ENCODE data around the gene ATG12.
A peak's percentile ranks its signal among the peaks of the same experiment; 100 is the strongest.
"Not testable (repeated sequence)": the region's sequence is repeated elsewhere in the genome, so short reads cannot be mapped to it uniquely, and the experiment has no call there.

The ATG12 gene

DNA sequence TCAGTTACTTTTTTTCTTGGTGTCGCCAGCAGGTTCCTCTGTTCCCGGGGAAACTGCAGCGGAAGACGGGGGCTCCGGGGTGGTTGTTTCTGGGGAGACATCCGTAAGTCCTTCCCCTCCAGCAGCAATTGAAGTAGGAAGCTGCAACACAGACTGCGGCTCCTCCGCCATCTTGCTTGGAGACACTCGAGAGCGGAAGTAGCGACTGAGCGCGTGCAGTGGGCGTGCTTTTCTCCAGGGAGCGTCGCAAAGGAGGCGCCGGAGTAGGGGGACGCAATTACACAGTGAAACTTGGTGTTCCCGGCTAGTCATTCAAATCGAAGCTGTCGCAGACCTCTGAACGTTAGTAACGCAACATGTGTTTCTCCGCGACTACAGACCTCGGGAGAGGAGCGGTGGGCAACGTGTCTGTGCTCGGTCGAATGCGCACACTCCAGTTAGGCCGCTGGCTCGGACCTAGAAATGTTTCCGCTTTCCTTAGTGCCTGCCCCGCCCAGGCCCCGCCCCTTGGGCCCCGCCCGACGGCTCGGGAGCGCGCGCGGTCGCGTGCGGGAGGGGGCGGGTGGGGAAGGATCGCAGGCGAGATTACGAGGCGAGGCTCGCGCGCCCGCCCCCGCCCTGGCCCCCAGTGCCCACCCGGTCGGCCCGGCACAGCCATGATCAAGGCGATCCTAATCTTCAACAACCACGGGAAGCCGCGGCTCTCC lies at the start of gene ATG12, which contains the start of gene AP3S1:
TSS of gene ATG12 (minus strand) at position 184 of the 707 bp plus-strand sequence. CDS start at position 171, 13 bp downstream.
TSS of gene AP3S1 (plus strand) at position 554 of the 707 bp plus-strand sequence. CDS start at position 657, 103 bp downstream.
- H3K4me3 ChIP-seq (replicated peaks; ENCODE audit: low read depth, low read length): peak within 1 kb of the TSS; percentile 86
- peak; percentile 93 for DNase-seq (ENCODE audit: low read depth)
- TF ChIP-seq, protein P1, sequence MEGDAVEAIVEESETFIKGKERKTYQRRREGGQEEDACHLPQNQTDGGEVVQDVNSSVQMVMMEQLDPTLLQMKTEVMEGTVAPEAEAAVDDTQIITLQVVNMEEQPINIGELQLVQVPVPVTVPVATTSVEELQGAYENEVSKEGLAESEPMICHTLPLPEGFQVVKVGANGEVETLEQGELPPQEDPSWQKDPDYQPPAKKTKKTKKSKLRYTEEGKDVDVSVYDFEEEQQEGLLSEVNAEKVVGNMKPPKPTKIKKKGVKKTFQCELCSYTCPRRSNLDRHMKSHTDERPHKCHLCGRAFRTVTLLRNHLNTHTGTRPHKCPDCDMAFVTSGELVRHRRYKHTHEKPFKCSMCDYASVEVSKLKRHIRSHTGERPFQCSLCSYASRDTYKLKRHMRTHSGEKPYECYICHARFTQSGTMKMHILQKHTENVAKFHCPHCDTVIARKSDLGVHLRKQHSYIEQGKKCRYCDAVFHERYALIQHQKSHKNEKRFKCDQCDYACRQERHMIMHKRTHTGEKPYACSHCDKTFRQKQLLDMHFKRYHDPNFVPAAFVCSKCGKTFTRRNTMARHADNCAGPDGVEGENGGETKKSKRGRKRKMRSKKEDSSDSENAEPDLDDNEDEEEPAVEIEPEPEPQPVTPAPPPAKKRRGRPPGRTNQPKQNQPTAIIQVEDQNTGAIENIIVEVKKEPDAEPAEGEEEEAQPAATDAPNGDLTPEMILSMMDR (IDR thresholded peaks at IDR 0.05; ENCODE audit: low read length, missing control alignments): no peak

GRCh38 chr5:115888027-115888426 lies 46.7 kb upstream of the ATG12 start:
- TF ChIP-seq, protein P1 (IDR thresholded peaks at IDR 0.05; ENCODE audit: low read length, missing control alignments): peak; percentile 25
- peak; percentile 64 for DNase-seq (ENCODE audit: low read depth)
- H3K4me3 ChIP-seq (replicated peaks; ENCODE audit: low read depth, low read length): no peak overlapping the region

- H3K4me3 ChIP-seq (replicated peaks; ENCODE audit: low read depth, low read length); DNase-seq (ENCODE audit: low read depth): not testable (repeated sequence)
Measured at GRCh38 chr5:115885208-115885607, 43.8 kb upstream of the ATG12 start.

DNA sequence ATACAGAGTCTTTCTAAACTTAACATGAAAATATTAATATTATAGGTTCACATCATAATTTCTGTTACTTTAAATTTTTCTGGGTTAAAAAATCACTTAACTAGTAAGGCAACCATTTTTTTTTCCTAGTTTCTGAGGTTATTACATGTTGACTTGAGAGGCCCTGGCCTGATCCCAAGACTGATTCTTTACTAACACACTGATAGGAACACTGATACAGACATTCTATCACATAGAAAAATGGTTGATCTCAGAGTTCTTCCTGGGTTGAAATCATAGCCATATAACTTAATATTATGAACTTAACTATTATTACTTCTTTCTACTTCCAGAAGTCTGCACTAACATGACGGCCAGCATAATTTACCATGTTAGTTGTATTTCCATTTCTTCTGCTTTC lies 43.3 kb upstream of the ATG12 start:
- TF ChIP-seq, protein P1 (IDR thresholded peaks at IDR 0.05; ENCODE audit: low read length, missing control alignments): no peak
- H3K4me3 ChIP-seq (replicated peaks; ENCODE audit: low read depth, low read length): no peak overlapping the region
- no peak for DNase-seq (ENCODE audit: low read depth)

- not testable (repeated sequence) for H3K4me3 ChIP-seq (replicated peaks; ENCODE audit: low read depth, low read length); DNase-seq (ENCODE audit: low read depth)
Measured at GRCh38 chr5:115882434-115882833, 41.1 kb upstream of the ATG12 start.

DNA sequence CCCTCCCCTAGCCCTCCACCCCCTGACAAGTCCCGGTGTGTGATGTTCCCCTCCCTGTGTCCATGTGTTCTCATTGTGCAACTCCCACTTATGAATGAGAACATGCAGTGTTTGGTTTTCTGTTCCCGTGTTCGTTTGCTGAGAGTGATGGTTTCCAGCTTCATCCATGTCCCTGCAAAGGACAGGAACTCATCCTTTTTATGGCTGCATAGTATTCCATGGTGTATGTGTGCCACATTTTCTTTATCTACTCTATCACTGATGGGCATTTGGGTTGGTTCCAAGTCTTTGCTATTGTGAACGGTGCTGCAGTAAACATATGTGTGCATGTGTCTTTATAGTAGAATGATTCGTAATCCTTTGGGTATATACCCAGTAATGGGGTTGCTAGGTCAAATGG lies 36.0 kb upstream of the ATG12 start:
- DNase-seq (ENCODE audit: low read depth); H3K4me3 ChIP-seq (replicated peaks; ENCODE audit: low read depth, low read length): not testable (repeated sequence)

GRCh38 chr5:115875447-115875846 lies 34.1 kb upstream of the ATG12 start:
- TF ChIP-seq, protein P1 (IDR thresholded peaks at IDR 0.05; ENCODE audit: low read length, missing control alignments): peak; percentile 14
- no peak overlapping the region for H3K4me3 ChIP-seq (replicated peaks; ENCODE audit: low read depth, low read length)
- DNase-seq (ENCODE audit: low read depth): peak; percentile 7

GRCh38 chr5:115873392-115873791 lies 32.0 kb upstream of the ATG12 start:
- TF ChIP-seq, protein P1 (IDR thresholded peaks at IDR 0.05; ENCODE audit: low read length, missing control alignments): no peak
- no peak overlapping the region for H3K4me3 ChIP-seq (replicated peaks; ENCODE audit: low read depth, low read length)
- no peak for DNase-seq (ENCODE audit: low read depth)
